GM12891 (cell line): ENCODE results near the gene PRKN.

Experiments used
- PAX5 ChIP-seq: IDR thresholded peaks from 2 replicates; pipeline ENCODE4 v1.6.1; 2011; ENCODE audit warnings: low read length, moderate library complexity, mild to moderate bottlenecking; ENCODE audit not compliant: insufficient read depth, severe bottlenecking
- POLR2A ChIP-seq: IDR thresholded peaks from 2 replicates; pipeline ENCODE4 v1.6.1; 2011; ENCODE audit warnings: low read depth, low read length, control low read depth
- POLR2AphosphoS5 ChIP-seq: IDR thresholded peaks from 2 replicates; pipeline ENCODE4 v1.6.1; 2011; ENCODE audit warnings: low read depth, low read length, control low read depth
- POU2F2 ChIP-seq: IDR thresholded peaks from 2 replicates; pipeline ENCODE4 v1.6.1; 2011; ENCODE audit warnings: low read depth, mild to moderate bottlenecking, control low read depth, low read length, moderate library complexity
- SPI1 ChIP-seq: IDR thresholded peaks from 2 replicates; pipeline ENCODE4 v1.6.1; 2011; ENCODE audit warnings: low read depth, low read length, control low read depth
- TAF1 ChIP-seq: IDR thresholded peaks from 2 replicates; pipeline ENCODE4 v1.6.1; 2011; ENCODE audit warnings: low read depth, low read length, control low read depth

GRCh38 chr6:162554531-162554930 is 173.0 kb downstream of the PRKN start:
- TF ChIP-seq POLR2AphosphoS5 (no peak), POLR2A (no peak), TAF1 (no peak), PAX5 (no peak), SPI1 (no peak), POU2F2 (no peak)
